Suppressor macrophage treated with lipopolysaccharide for 4 hours (primary cell): ENCODE measurements around the gene KRT72.

ENCODE experiments used
- DNase-seq: peaks from one replicate; pipeline ENCODE4 v3.0.0-alpha.2; 2020

Gene KRT72

GRCh38 chr12:52629281-52630007 lies 28.2 kb upstream of the KRT72 start:
- no peak for DNase-seq

- DNase-seq: no peak
Observed at GRCh38 chr12:52628841-52629240, 27.6 kb upstream of the KRT72 start.

DNA sequence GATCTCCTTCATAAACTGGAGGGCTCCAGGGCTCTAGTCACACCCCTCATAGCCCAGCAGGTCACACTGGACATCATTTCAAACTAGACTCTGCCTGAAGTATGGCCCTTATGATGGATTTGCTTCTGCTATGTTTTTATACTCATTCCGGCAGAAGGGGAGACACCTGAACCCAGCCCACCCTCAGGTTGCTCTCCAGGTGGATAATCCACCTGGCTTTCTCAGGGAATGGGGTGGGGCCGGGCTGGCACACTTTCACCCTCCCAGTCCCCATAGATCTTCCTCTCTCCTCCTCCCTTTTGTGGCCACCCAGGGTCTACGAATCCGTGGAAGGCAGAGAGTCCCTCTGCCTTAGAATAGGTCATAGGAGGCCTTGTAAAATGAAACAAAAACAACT lies 26.8 kb upstream of the KRT72 start:
- DNase-seq: no peak

- DNase-seq: no peak
Observed at GRCh38 chr12:52627395-52628110, 26.3 kb upstream of the KRT72 start.

- DNase-seq: no peak
Observed at GRCh38 chr12:52622349-52622748, 21.1 kb upstream of the KRT72 start.

GRCh38 chr12:52618866-52619265 lies 17.6 kb upstream of the KRT72 start:
- no peak for DNase-seq

DNA sequence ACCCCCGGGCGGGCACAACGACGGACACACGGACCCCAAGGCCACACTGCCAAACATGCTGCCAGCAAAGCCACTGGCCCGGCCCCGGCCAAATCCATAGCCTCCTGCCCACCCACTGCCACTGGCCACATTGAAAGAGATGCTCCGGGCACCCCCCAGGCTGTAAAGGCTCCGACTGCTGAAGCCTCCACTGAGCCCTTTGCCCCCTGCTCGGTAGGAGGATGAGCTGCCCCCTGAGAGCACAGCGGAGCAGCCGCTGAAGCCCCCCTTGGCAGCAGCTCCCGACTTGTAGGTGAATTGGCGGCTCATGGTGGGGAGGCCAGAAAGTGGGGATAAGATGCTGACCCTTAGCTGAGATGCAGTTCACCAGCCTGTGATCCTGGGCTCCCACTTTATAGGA lies 17.0 kb upstream of the KRT72 start, which contains the start of gene KRT73:
Gene KRT73 (minus strand): TSS at position 344 of the 400 bp plus-strand sequence. CDS start 35 bp downstream, at position 309.
- DNase-seq: no peak

DNA sequence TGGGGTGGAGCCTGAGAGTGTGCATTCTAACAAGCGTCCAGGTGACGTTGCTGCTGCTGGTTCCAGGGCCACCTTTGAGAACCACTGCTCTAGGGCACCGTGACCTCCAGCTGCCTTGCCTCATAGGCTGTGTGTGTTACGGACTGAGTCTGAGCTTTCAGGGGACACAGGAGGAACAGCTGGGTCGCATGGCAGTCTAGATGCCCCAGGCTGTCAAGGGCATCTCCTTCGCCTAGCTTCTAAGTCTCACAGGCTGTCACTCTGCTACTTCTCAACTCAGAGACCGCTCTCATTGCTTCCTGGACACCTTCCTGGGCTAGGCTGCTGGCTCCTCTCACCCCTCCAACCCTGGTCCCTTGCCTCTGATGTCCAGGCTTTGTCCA lies 16.1 kb upstream of the KRT72 start:
- no peak for DNase-seq

DNA sequence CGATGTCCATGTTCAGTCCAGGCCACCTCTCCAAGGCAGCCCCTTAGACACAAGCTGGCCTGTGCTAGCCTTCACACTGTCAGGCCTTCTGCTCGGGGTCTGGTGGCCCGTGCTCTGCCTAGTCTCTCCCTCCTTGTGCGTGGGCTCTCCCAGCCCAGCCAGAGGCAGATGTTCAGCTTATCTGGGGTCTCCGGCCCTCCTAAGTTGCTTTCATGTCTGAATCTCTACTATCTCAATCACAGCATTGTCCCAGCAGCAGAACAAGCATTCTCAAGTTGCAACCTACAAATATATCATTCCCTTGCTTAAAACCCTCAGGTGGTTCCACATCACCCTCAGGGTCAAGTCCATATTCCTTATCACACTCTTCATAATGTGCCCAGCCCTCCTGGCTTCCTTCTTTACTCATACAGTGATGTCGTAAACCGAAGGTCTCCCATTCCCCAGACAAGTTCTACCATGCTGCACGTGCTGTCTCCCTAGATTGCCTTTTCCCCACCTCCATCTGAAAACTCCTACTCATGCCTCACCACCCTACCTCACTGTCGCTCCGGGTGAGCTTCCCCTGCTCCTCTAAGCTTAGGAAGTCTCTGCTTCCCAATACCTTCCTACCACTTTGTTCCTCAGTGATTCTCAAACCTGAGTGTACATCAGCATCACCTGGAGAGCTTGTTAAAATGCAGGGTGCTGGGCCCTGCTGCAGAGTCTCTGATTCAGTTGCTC lies 15.6 kb upstream of the KRT72 start:
- DNase-seq: no peak

DNA sequence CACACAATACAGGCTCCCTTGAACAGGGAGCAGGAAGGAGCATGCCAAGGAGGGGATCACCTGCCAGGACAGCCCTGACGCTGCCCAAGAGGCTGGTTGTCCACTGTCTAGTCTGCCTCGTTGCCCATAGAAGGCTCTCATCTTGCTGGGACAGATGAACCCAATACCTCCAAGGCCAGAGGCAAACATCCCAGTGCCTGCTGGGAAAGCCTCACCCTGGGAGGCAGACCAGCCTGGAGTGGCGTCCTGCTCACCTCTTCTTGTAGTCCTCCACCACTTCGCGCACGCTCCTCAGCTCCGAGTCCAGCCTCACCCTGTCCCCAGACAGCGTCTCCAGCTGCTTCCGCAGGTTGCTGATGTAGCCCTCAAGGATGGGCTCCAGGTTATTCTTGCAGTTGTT lies 14.6 kb upstream of the KRT72 start:
- no peak for DNase-seq

GRCh38 chr12:52615208-52615868 lies 14.1 kb upstream of the KRT72 start:
- peak; percentile 59 for DNase-seq

DNA sequence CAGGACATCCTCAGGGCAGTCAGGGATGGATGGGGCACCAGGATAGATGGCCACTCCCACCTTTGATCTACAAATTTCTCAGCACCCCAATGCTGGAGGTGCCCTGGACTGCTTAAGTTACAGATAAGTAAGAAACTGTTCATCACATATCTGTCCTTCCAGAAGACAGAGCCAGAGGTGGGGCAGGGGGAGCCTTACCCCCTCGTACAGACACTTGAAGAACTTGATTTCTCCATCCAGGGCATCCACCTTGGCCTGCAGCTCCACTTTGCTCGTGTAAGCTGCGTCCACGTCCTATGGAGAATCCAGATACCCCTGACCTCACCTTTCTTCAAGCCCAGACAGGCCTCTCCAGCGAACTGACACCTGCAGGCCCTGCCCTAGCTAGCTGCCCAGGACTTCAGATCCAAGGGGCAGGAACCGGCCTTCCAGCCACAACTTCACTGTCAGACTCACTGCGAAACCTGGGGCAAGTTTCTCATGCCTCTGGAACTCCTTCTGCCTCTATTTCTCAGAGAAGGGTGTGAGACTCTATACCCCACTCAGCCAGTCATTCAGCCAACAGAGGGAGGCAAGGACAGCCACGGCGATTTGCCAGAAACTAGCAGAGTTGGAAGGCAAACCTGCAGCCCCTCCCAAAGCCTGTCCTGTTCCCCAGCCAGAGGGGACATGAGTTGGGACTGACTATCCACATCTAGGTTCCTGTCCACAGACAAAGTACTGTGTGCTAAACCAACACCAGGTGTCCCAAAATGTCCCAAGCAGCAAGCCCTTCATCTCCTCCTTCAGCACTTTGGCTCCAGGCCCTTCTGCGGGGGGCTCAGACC lies 13.3 kb upstream of the KRT72 start:
- DNase-seq: no peak

- DNase-seq: no peak
Observed at GRCh38 chr12:52613384-52614030, 12.2 kb upstream of the KRT72 start.

DNA sequence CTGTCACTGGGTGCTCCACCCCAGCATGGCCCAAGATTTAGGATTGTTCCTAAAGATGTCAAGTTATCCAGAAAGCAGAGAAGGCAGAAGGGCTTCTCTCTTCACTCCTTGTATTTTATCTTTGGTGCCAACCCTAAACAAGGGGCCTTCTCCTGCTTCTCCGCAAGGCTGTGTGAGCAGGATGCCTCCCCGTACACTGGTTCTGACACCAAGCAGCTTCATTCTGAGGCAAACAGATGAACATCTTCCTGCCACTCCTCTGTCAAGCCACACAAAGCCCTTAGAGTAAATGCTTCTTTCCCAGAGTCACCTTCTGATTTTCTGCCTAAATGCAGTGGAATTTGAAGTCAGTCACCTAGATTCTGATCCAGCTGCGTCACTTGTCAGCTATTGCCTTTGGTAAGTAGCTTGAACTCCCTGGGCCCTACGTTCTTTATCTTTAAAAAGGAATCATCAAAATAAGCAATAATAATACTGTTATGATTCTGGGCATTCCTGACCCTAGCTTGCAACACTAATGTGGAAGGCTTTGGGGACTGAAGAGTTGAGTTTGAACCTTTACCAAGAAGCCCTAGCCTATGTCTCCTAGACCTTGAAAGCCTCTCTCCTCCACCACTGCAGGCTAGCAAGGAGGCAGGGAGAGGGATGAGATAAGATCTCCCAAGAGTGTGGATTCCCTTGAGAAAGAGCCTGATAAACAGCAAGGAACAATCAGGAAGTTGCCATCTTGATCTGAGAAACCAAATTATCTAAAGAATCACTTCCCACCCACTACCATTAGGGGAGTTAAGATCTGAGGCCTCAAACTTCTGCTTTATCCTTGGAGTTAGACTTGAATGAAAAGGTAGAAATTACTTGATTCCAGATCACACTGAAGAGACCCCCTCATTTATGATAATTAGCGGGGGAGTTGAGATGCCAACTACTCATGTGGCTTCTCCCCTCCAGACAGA lies 11.4 kb upstream of the KRT72 start:
- no peak for DNase-seq

DNA sequence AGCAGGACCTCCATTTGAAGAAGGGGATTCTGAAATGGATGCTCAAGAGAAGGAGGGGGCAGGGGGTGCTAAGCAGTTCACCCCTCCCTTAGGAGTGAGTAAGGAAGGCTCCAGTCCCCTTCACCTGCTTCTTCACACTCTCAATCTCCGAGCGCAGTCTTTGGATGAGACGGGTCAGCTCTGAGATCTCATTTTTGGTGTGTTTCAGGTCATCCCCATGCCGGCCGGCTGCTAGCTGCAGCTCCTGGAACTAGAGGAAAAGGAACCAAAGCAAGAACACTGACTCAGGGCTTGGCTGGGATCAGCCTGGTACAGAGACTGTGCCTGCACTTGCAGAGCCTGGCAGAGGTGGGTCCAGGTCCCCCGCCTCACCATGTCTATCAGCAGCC lies 9.8 kb upstream of the KRT72 start:
- no peak for DNase-seq

DNA sequence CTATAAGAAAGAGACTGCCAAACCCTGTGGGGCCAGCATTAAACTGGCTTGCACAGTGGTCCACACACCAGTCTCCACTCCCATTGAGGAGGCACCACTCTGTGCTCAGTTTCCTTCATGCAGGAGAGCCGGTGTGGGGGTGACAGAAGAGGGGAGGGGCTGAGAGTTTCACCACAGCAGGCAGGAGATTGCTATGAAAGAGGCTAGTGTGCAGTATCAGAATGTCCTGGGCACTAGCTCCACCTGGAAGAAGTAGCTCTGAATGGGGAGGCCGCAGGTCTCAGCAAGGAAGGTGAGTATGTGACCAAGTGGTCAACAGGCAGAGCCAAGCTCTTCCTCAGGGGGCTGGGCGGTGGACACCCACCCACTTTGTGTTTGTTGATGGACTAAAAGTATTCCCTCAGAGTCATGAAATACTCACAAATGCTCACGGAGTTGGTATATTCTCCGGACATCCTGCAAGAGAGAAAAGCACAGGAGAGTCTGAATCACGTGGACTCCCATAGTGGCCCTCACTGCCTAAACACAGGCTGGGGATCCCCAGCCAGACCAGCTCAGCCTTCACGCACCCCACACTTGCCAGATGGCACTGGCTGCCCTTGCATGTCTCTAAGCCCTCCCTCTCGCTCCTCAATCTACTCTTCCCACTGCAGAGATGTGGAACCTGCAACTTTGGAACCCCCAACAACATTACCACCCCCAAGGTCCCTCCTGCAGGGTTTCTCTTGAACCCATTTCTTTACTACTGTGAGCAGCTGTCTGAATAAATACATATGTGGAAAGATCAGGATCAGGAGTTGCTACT lies 7.8 kb upstream of the KRT72 start:
- DNase-seq: no peak

DNA sequence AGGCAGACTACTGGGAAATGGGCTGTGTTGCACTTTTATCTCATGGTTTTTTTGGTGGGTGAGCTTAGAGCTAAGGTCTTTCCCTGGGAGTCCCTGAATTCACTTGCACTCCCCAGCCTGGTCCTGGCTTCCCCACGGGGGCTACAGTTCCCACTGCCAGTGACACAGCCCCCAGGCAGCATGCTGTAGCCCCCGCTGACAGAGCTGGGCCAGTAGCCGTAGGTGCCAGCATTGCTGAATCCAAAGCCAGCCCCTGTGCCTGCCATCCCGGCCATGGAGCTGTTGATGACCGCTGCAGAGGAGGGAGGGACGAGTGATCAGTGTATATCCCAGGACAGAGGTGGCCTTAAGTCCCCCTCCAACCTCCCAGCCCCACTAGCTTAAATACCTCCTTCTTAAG lies 6.9 kb upstream of the KRT72 start:
- no peak for DNase-seq

DNA sequence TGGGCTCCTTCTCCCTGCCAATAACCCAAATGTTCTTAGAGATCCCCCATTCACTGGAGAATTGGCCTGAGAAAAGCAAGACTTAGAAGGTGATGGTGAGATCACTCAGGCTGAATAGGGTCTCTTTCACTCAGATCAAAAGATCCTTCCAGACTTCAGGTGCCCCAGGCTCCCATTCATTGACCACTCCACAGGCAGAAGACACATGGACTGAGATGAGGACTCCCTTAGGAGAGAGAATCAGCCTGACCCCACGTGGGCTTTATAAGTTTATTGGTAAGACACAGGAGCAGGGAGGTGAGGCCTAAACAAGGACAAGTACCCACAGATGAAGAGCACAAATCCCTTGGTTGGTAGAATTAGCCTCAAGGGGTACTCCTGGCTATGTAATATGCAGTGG lies 6.1 kb upstream of the KRT72 start:
- DNase-seq: no peak

DNA sequence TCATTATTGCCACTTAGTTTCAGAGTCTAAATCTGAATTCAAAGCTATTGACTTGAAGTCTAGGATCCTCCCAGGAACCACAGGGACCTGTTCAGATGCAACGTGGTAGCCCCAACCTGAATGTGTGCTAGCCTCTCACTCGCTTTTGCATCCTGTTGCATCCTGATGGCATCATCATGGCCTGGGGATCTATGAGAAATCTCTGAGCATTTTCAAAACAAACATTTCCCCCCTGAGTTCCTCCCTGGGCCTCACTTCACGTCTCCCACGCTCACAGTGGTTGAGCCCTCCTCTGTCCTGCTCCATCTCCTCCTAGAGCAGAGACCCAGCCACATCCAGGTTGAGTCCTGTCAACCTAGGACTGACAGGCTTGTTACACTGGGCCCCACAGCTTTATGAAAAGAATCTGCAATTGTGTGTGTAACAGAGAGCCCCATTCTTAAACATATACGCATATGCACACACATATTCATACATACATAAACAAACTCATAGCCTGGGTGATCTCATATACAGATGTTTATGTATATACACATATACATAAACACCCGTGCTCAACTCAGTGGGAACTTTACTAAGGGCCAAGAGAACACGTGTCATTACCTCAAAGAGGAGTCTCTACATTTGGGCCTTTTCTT lies 5.4 kb upstream of the KRT72 start:
- no peak for DNase-seq
